GM12878 (cell line): Measurements from ENCODE around the gene SLC2A9. TPM values are rescaled to one million over a fixed set of nuclear protein-coding genes. Genes with fewer than 3 reads are reported as not detected.

Source experiments
- ATAC-seq: fragments of 200-7000 bp; cut with Tn5 transposase; 3 replicates; pipeline ENCODE4 v1.9.1; 2020; ENCODE audit warnings: mild to moderate bottlenecking, moderate library complexity
- BruUV-seq: library from RNA; stranded (reverse); fragments of 400-500 nt; replicated peaks from 2 replicates; lab custom pipeline; 2021; lab: Mats Ljungman, UMichigan
- CTCF ChIA-PET: fragments of 300-600 bp; sonication (Branson Sonifier 250); formaldehyde crosslinking; extraction: SDS; loops from one replicate; lab custom pipeline; 2021; ENCODE audit warnings: inconsistent platforms; lab: Yijun Ruan, JAX
- POLR2A ChIA-PET: fragments of 350-600 bp; formaldehyde crosslinking; extraction: SDS; loops from one replicate; lab custom pipeline; 2021; ENCODE audit warnings: inconsistent platforms; lab: Charles Lee
- RAD21 ChIA-PET: fragments of 300-600 bp; sonication (Branson Sonifier 250); formaldehyde crosslinking; loops from one replicate; lab custom pipeline; 2023; ENCODE audit warnings: antibody characterized with exemption; ENCODE audit not compliant: unreplicated experiment; lab: Charles Lee
- SMC1A ChIA-PET: fragments of 300-600 bp; sonication (Branson Sonifier 250); formaldehyde crosslinking; loops from one replicate; lab custom pipeline; 2023; ENCODE audit not compliant: unreplicated experiment, uncharacterized antibody; lab: Charles Lee
- DNase-seq: peaks from one replicate; pipeline ENCODE4 v3.0.0-alpha.2; 2011; ENCODE audit warnings: low read depth, low spot score
- FAIRE-seq: peaks from 3 replicates; lab custom pipeline; 2011; peaks lifted over from hg19 to GRCh38; lab: Jason Lieb, UNC
- H2AFZ ChIP-seq: 2 replicates; pipeline ENCODE4 v1.6.0; 2011; ENCODE audit warnings: low read depth, low read length, control low read depth; ENCODE audit not compliant: control insufficient read depth
- H3K27ac ChIP-seq: 2 replicates; pipeline ENCODE4 v1.5.1; 2011; ENCODE audit warnings: control low read depth; ENCODE audit not compliant: control insufficient read depth, insufficient read depth
- H3K27me3 ChIP-seq, 2 experiments: replicated peaks in 1 of 2; 2 replicates each; pipeline versions ENCODE4 v1.6.0 to v1.6.1; 2011; ENCODE audit warnings: low read length in 1 of 2; ENCODE audit not compliant: control insufficient read depth in 2 of 2, insufficient read depth in 2 of 2
- H3K36me3 ChIP-seq, 2 experiments: 2 replicates each; pipeline ENCODE4 v1.5.1; 2011; ENCODE audit warnings: low read length in 1 of 2; ENCODE audit not compliant: control insufficient read depth in 2 of 2, insufficient read depth in 2 of 2
- H3K4me1 ChIP-seq: 2 replicates; pipeline ENCODE4 v1.6.1; 2011; ENCODE audit warnings: mild to moderate bottlenecking, low read length, moderate library complexity, mixed read lengths; ENCODE audit not compliant: control insufficient read depth, insufficient read depth
- H3K4me2 ChIP-seq: 2 replicates; pipeline ENCODE4 v1.6.0; 2011; ENCODE audit warnings: control low read depth; ENCODE audit not compliant: control insufficient read depth, insufficient read depth
- H3K4me3 ChIP-seq: fragments of 200-600 bp; sonication (generic); 2 replicates; pipeline ENCODE4 v1.5.1; 2016
- H3K79me2 ChIP-seq: 2 replicates; pipeline ENCODE4 v1.6.0; 2011; ENCODE audit warnings: low read length; ENCODE audit not compliant: control insufficient read depth, insufficient read depth
- H3K9ac ChIP-seq: 2 replicates; pipeline ENCODE4 v1.8.0; 2011; ENCODE audit warnings: low read length, control low read depth, mixed read lengths; ENCODE audit not compliant: control insufficient read depth, insufficient read depth
- H3K9me3 ChIP-seq: replicated peaks from 3 replicates; pipeline ENCODE4 v1.5.1; 2011; ENCODE audit warnings: mild to moderate bottlenecking, low read length; ENCODE audit not compliant: control insufficient read depth, insufficient read depth
- H4K20me1 ChIP-seq: 2 replicates; pipeline ENCODE4 v1.6.0; 2011; ENCODE audit not compliant: control insufficient read depth, insufficient read depth
- CHD4 ChIP-seq: fragments of 200-600 bp; sonication (generic); IDR thresholded peaks from 2 replicates; pipeline ENCODE4 v1.6.1; 2016; ENCODE audit warnings: mild to moderate bottlenecking
- FOS ChIP-seq: IDR thresholded peaks from 3 replicates; pipeline ENCODE4 v1.6.1; 2011; ENCODE audit warnings: borderline replicate concordance; ENCODE audit not compliant: insufficient read length; ENCODE audit errors: extremely low read depth
- IRF5 ChIP-seq: fragments of 450-650 bp; IDR thresholded peaks from 2 replicates; pipeline ENCODE4 v1.6.1; 2017; ENCODE audit warnings: borderline replicate concordance
- KDM1A ChIP-seq: fragments of 200-600 bp; sonication (generic); IDR thresholded peaks from 2 replicates; pipeline ENCODE4 v1.6.1; 2016; ENCODE audit warnings: borderline replicate concordance
- MTA2 ChIP-seq: fragments of 450-650 bp; IDR thresholded peaks from 2 replicates; pipeline ENCODE4 v1.6.1; 2016; ENCODE audit warnings: low read depth, mild to moderate bottlenecking, moderate library complexity
- NR2F1 ChIP-seq: fragments of 450-650 bp; conservative IDR thresholded peaks from 2 replicates; pipeline ENCODE4 v1.6.1; 2017; ENCODE audit warnings: mild to moderate bottlenecking
- NRF1 ChIP-seq: conservative IDR thresholded peaks from 2 replicates; pipeline ENCODE4 v1.6.1; 2011; ENCODE audit warnings: mild to moderate bottlenecking, low read depth, low read length, improper control_type of control experiment
- POLR2AphosphoS5 ChIP-seq: IDR thresholded peaks from 2 replicates; pipeline ENCODE4 v1.6.1; 2011; ENCODE audit warnings: mild to moderate bottlenecking, low read length, inconsistent platforms
- SPI1 ChIP-seq: IDR thresholded peaks from 2 replicates; pipeline ENCODE4 v1.6.1; 2011; ENCODE audit warnings: low read depth, mild to moderate bottlenecking, low read length, moderate library complexity, borderline replicate concordance; ENCODE audit not compliant: insufficient read depth
- SUZ12 ChIP-seq: fragments of 200-600 bp; sonication (generic); IDR thresholded peaks from one replicate; pipeline ENCODE4 v1.6.1; 2018; ENCODE audit warnings: antibody characterized with exemption, mild to moderate bottlenecking; ENCODE audit not compliant: unreplicated experiment
- TCF7 ChIP-seq: IDR thresholded peaks from 2 replicates; pipeline ENCODE4 v1.6.1; 2014; ENCODE audit warnings: antibody characterized with exemption, borderline replicate concordance
- USF2 ChIP-seq: IDR thresholded peaks from 2 replicates; pipeline ENCODE4 v1.6.1; 2011; ENCODE audit warnings: low read depth, low read length, improper control_type of control experiment, borderline replicate concordance
- ZBED1 ChIP-seq: IDR thresholded peaks from 2 replicates; pipeline ENCODE4 v1.6.1; 2016; ENCODE audit warnings: borderline replicate concordance
- WGBS: methylation state at CpG from one replicate; pipeline ENCODE4 v1.1.6; 2016; ENCODE audit warnings: low lambda C conversion rate; ENCODE audit not compliant: insufficient replicate concordance, insufficient coverage; ENCODE audit errors: missing lambda C conversion rate; 5-methylcytosine and 5-hydroxymethylcytosine counted together
- in situ Hi-C: fragments of 300-500 bp; cut with MboI; formaldehyde crosslinking; loops from 9 replicates; pipeline ENCODE4 v1.14.3; 2018; ENCODE audit warnings: mixed read lengths
- intact Hi-C: fragments of 100-400 bp; cut with micrococcal nuclease; formaldehyde crosslinking; loops from one replicate; pipeline ENCODE4 v1.14.2; 2022; ENCODE audit not compliant: unreplicated experiment
- polyA plus RNA-seq, 11 experiments: library from polyadenylated mRNA; depleted of rRNA in 4 of 11; unstranded in 6 of 11; stranded (reverse) in 5 of 11; fragments of >200 nt; fragmentation: Nextera tagmentation in 4 of 11; fragmentation: Illumina TruSeq in 1 of 11; extraction: Ambion mirVana in 4 of 11; extraction: Trizol in 1 of 11; gene quantifications; 1 replicate in 1 of 11; 2 replicates in 10 of 11; pipeline versions ENCODE4 v1.2.1 to v1.2.3, GENCODE V29; 2011 to 2016; ENCODE audit warnings: inconsistent platforms in 2 of 11, missing spikeins in 2 of 11, low read depth in 1 of 11
- total RNA-seq, 4 experiments: library from RNA; depleted of rRNA in 3 of 4; stranded (reverse); fragments of >200 nt in 3 of 4; fragmentation: Illumina TruSeq in 1 of 4; extraction: Trizol in 1 of 4; gene quantifications; 2 replicates each; pipeline versions ENCODE4 v1.2.1 to v1.2.3, GENCODE V29; 2013 to 2021
- TF ChIP-seq, protein P1 (sequence below): fragments of 450-650 bp; IDR thresholded peaks from 2 replicates; pipeline ENCODE4 v1.6.1; 2017; ENCODE audit warnings: antibody characterized with exemption, mild to moderate bottlenecking, moderate library complexity
- TF ChIP-seq, protein P2 (sequence below): fragments of 450-650 bp; formaldehyde crosslinking; IDR thresholded peaks from 2 replicates; pipeline ENCODE4 v1.4.0; 2022; ENCODE audit warnings: mild to moderate bottlenecking, moderate library complexity
- TF ChIP-seq, protein P3 (sequence below): IDR thresholded peaks from 2 replicates; pipeline ENCODE4 v1.6.1; 2012; ENCODE audit warnings: low read depth, low read length, improper control_type of control experiment

Gene SLC2A9
- total and polyA plus RNA-seq, 10 of the 15 experiments (the other 5 are each of a cell fraction or from before 2014, with no cell fraction given) = 0.28 to 2.8 (median 1.2) TPM

DNA sequence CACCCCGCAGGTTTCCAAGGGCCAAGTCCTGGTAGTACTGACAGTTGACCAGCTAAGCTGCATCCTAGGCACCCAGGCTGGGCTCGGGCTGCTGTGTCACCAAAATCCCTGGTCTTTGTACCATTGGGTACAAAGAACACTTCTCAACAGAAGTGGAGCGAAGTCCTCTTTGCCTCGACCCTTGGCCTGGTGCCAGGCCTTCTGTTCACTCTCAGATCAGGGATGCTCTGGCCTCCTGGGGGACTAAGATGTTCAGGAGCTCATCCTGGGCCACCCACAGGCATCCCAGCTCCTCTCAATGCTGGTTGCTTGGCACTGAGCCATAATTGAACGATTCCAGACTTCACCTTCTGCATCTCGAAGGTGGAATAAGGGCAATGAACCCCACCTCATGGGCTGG is 13.8 kb upstream of the SLC2A9 start:
- in situ Hi-C loops = no loop called here
- ChIA-PET POLR2A (no interaction called here), RAD21 (interaction anchor here (1.1 kb wide), 1 partner anchor 21 kb away, joined by 3 read pairs; no protein-coding TSS in a partner anchor), CTCF (no interaction called here), SMC1A (interaction anchor here (0.8 kb wide), 1 partner anchor 37 kb away, joined by 3 read pairs; no protein-coding TSS in a partner anchor)
- Histone ChIP-seq H3K9me3 (no peaks in the 10 kb centered on the region), H3K79me2 (no peaks in the 10 kb centered on the region), H3K36me3 (no peaks in the 10 kb centered on the region), H2AFZ (no peak overlapping the region), H3K4me2 (no peak overlapping the region), H3K9ac (no peak overlapping the region), H3K4me1 (no peaks in the 10 kb centered on the region), H4K20me1 (no peaks in the 10 kb centered on the region), H3K4me3 (no peak overlapping the region), H3K27ac (no peak overlapping the region), H3K27me3 (no peaks in the 10 kb centered on the region; a peak in 1 of 4 replicates)
- intact Hi-C loops = no loop called here
- no peak for ATAC-seq
- DNase-seq = no peak
- BruUV-seq = no TSS peak
- WGBS = 53% methylated on average over 6 of the region's 6 CpGs
- no peak for FAIRE-seq
- TF ChIP-seq, protein P1, sequence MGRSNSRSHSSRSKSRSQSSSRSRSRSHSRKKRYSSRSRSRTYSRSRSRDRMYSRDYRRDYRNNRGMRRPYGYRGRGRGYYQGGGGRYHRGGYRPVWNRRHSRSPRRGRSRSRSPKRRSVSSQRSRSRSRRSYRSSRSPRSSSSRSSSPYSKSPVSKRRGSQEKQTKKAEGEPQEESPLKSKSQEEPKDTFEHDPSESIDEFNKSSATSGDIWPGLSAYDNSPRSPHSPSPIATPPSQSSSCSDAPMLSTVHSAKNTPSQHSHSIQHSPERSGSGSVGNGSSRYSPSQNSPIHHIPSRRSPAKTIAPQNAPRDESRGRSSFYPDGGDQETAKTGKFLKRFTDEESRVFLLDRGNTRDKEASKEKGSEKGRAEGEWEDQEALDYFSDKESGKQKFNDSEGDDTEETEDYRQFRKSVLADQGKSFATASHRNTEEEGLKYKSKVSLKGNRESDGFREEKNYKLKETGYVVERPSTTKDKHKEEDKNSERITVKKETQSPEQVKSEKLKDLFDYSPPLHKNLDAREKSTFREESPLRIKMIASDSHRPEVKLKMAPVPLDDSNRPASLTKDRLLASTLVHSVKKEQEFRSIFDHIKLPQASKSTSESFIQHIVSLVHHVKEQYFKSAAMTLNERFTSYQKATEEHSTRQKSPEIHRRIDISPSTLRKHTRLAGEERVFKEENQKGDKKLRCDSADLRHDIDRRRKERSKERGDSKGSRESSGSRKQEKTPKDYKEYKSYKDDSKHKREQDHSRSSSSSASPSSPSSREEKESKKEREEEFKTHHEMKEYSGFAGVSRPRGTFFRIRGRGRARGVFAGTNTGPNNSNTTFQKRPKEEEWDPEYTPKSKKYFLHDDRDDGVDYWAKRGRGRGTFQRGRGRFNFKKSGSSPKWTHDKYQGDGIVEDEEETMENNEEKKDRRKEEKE = no peak
- TF ChIP-seq NRF1 = no peak
- TF ChIP-seq, protein P2, sequence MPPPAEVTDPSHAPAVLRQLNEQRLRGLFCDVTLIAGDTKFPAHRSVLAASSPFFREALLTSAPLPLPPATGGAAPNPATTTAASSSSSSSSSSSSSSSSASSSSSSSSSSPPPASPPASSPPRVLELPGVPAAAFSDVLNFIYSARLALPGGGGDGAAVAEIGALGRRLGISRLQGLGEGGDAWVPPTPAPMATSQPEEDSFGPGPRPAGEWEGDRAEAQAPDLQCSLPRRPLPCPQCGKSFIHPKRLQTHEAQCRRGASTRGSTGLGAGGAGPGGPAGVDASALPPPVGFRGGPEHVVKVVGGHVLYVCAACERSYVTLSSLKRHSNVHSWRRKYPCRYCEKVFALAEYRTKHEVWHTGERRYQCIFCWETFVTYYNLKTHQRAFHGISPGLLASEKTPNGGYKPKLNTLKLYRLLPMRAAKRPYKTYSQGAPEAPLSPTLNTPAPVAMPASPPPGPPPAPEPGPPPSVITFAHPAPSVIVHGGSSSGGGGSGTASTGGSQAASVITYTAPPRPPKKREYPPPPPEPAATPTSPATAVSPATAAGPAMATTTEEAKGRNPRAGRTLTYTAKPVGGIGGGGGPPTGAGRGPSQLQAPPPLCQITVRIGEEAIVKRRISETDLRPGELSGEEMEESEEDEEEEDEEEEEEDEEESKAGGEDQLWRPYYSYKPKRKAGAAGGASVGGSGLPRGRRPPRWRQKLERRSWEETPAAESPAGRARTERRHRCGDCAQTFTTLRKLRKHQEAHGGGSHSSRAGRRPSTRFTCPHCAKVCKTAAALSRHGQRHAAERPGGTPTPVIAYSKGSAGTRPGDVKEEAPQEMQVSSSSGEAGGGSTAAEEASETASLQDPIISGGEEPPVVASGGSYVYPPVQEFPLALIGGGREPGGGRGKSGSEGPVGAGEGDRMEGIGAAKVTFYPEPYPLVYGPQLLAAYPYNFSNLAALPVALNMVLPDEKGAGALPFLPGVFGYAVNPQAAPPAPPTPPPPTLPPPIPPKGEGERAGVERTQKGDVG (CRISPR knock-in tag) = no peak
- TF ChIP-seq NR2F1 = no peak
- TF ChIP-seq, protein P3, sequence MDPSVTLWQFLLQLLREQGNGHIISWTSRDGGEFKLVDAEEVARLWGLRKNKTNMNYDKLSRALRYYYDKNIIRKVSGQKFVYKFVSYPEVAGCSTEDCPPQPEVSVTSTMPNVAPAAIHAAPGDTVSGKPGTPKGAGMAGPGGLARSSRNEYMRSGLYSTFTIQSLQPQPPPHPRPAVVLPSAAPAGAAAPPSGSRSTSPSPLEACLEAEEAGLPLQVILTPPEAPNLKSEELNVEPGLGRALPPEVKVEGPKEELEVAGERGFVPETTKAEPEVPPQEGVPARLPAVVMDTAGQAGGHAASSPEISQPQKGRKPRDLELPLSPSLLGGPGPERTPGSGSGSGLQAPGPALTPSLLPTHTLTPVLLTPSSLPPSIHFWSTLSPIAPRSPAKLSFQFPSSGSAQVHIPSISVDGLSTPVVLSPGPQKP = no peak
- TF ChIP-seq SPI1 = no peak
- no peak for TF ChIP-seq USF2
- no peak for TF ChIP-seq IRF5
- TF ChIP-seq KDM1A = no peak
- no peak for TF ChIP-seq SUZ12
- TF ChIP-seq POLR2AphosphoS5 = no peak
- TF ChIP-seq MTA2 = no peak
- TF ChIP-seq FOS = no peak
- no peak for TF ChIP-seq CHD4
- TF ChIP-seq TCF7 = no peak
- no peak for TF ChIP-seq ZBED1
